Transverse colon (tissue), 4 donors: ENCODE data around the gene UBE2E2.

ENCODE experiments used
- CTCF ChIP-seq, 5 experiments: fragments of 200-600 bp in 3 of 5; fragments of 450-650 bp in 2 of 5; sonication (generic) in 3 of 5; IDR thresholded peaks; 1 replicate in 2 of 5; 2 replicates in 3 of 5; pipeline ENCODE4 v1.5.1; 2016 to 2017; ENCODE audit warnings: antibody characterized with exemption in 5 of 5, inconsistent platforms in 3 of 5, mild to moderate bottlenecking in 2 of 5, moderate library complexity in 1 of 5
- POLR2A ChIP-seq: fragments of 450-650 bp; IDR thresholded peaks from one replicate; pipeline ENCODE4 v1.6.1; 2016; ENCODE audit warnings: antibody characterized with exemption, mild to moderate bottlenecking, moderate library complexity
- POLR2AphosphoS5 ChIP-seq, 3 donors: sonication (generic); formaldehyde crosslinking; IDR thresholded peaks; one replicate each; pipeline ENCODE4 v1.6.1; 2016; ENCODE audit warnings: antibody characterized with exemption in 3 of 3

GRCh38 chr3:23377928-23378672, 175.0 kb downstream of the UBE2E2 start:
- TF ChIP-seq CTCF (IDR thresholded peaks at IDR 0.05) = no peak
- TF ChIP-seq POLR2A = no peak
- TF ChIP-seq POLR2AphosphoS5 (IDR thresholded peaks at IDR 0.05) = no peak
